Breast epithelium (tissue), 4 donors: ENCODE measurements around the gene CRELD2. TPM values are rescaled to one million over a fixed set of nuclear protein-coding genes. Genes with fewer than 3 reads are reported as not detected.

Experiments used
- DNase-seq, 2 donors: peaks; one replicate each; pipeline ENCODE4 v3.0.0-alpha.2; 2019; ENCODE audit warnings: low spot score in 2 of 2
- H3K27ac ChIP-seq, 2 donors: fragments of 200-600 bp; sonication (generic) in 1 of 2; one replicate each; pipeline ENCODE4 v1.5.1; 2016 to 2019; ENCODE audit warnings: mild to moderate bottlenecking in 1 of 2
- H3K27me3 ChIP-seq, 2 donors: fragments of 200-600 bp; sonication (generic) in 1 of 2; one replicate each; pipeline versions ENCODE4 v1.5.1 to v1.6.0; 2017 to 2019; ENCODE audit warnings: control low read depth in 1 of 2, mild to moderate bottlenecking in 1 of 2
- H3K36me3 ChIP-seq: fragments of 200-600 bp; one replicate; pipeline ENCODE4 v1.5.1; 2019
- H3K4me1 ChIP-seq, 2 donors: fragments of 200-600 bp; sonication (generic); one replicate each; pipeline ENCODE4 v1.5.1; 2016 to 2019; ENCODE audit warnings: control low read depth in 1 of 2
- H3K4me3 ChIP-seq, 3 donors: fragments of 200-600 bp; sonication (generic); 1 replicate in 2 of 3; 2 replicates in 1 of 3; pipeline ENCODE4 v1.5.1; 2016 to 2019; ENCODE audit warnings: mild to moderate bottlenecking in 3 of 3, moderate library complexity in 2 of 3
- H3K9me3 ChIP-seq, 2 donors: fragments of 200-600 bp; sonication (generic) in 1 of 2; one replicate each; pipeline ENCODE4 v1.5.1; 2016 to 2019; ENCODE audit warnings: control low read depth in 1 of 2
- POLR2A ChIP-seq: fragments of 450-650 bp; IDR thresholded peaks from one replicate; pipeline ENCODE4 v1.6.1; 2016; ENCODE audit warnings: antibody characterized with exemption, mild to moderate bottlenecking, moderate library complexity
- POLR2AphosphoS5 ChIP-seq, 3 donors: sonication (generic); formaldehyde crosslinking; IDR thresholded peaks; one replicate each; pipeline ENCODE4 v1.6.1; 2017; ENCODE audit warnings: antibody characterized with exemption in 3 of 3
- intact Hi-C: fragments of 100-400 bp; cut with DNase I; formaldehyde crosslinking; loops from one replicate; pipeline ENCODE4 v1.15.1; 2023; ENCODE audit warnings: low total_unique reads
- total RNA-seq, 3 donors: library from RNA; depleted of rRNA; stranded (reverse); fragments of >200 nt; gene quantifications; one replicate each; pipeline ENCODE4 v1.1.0, GENCODE V29; 2016
- TF ChIP-seq, protein P1 (sequence below), 3 donors: fragments of 450-650 bp; IDR thresholded peaks; one replicate each; pipeline ENCODE4 v1.5.1; 2016 to 2017; ENCODE audit warnings: antibody characterized with exemption in 3 of 3, mild to moderate bottlenecking in 3 of 3, moderate library complexity in 3 of 3

The CRELD2 gene
- total RNA-seq, 3 donors from 2014 or later = 20.6 to 59.3 (median 39.5) TPM

GRCh38 chr22:49923445-49923844, 5.0 kb downstream of the CRELD2 start:
- no peak overlapping the region for H3K27ac ChIP-seq
- H3K27me3 ChIP-seq = no peaks in the 10 kb centered on the region
- TF ChIP-seq POLR2AphosphoS5 (IDR thresholded peaks at IDR 0.05) (no peak), POLR2A (no peak)
- TF ChIP-seq, protein P1, sequence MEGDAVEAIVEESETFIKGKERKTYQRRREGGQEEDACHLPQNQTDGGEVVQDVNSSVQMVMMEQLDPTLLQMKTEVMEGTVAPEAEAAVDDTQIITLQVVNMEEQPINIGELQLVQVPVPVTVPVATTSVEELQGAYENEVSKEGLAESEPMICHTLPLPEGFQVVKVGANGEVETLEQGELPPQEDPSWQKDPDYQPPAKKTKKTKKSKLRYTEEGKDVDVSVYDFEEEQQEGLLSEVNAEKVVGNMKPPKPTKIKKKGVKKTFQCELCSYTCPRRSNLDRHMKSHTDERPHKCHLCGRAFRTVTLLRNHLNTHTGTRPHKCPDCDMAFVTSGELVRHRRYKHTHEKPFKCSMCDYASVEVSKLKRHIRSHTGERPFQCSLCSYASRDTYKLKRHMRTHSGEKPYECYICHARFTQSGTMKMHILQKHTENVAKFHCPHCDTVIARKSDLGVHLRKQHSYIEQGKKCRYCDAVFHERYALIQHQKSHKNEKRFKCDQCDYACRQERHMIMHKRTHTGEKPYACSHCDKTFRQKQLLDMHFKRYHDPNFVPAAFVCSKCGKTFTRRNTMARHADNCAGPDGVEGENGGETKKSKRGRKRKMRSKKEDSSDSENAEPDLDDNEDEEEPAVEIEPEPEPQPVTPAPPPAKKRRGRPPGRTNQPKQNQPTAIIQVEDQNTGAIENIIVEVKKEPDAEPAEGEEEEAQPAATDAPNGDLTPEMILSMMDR (IDR thresholded peaks at IDR 0.05) = no peak
- H3K4me1 ChIP-seq = peaks cover 5 to 6% of the 10 kb centered on the region in 2 donors
- no peaks in the 10 kb centered on the region for H3K9me3 ChIP-seq
- DNase-seq = no peak
- no peak overlapping the region for H3K4me3 ChIP-seq
- H3K36me3 ChIP-seq = no peaks in the 10 kb centered on the region
- intact Hi-C loops = no loop called here

DNA sequence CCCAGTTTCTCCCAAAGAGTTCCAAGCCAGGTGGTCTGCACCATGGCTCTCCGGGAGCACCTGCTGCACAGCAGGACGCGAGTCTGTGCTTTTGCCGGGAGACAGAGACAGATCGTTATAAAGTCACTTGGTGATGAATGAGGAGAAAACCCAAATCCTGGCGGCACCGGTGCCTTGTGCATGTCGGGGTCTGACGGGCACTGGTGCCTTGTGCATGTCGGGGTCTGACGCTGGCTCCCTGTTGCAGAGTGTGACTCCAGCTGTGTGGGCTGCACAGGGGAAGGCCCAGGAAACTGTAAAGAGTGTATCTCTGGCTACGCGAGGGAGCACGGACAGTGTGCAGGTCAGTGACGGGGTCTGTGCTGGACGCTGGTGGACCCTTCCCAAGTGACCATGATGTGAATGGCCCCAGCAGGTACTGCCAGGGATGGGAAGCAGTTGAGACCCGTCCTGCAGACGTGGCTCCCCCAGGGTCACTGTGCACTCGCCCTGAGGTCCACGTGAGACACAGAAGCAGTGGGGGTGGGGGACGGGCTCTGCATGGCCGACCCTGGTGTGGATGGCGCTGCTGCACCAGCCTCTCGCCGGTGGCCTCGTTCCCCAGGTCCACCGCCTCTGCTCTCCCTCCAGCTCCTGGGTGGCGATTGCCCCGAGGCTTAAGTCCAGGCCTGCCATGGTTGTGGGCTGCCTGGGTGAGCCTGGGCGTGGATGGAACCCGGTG, 5.8 kb downstream of the CRELD2 start:
- no peak for DNase-seq
- no peaks in the 10 kb centered on the region for H3K36me3 ChIP-seq
- intact Hi-C loops = no loop called here

GRCh38 chr22:49925525-49926128, 7.2 kb downstream of the CRELD2 start:
- no peak for TF ChIP-seq POLR2AphosphoS5 (IDR thresholded peaks at IDR 0.05)
- TF ChIP-seq, protein P1 (IDR thresholded peaks at IDR 0.05) = no peak
- TF ChIP-seq POLR2A = no peak
- no peak for DNase-seq
- Histone ChIP-seq H3K9me3 (no peaks in the 10 kb centered on the region), H3K36me3 (no peaks in the 10 kb centered on the region), H3K4me1 (peaks cover 0 to 7% of the 10 kb centered on the region in 2 donors), H3K27me3 (peaks cover 0 to 8% of the 10 kb centered on the region in 2 donors), H3K27ac (no peak overlapping the region), H3K4me3 (no peak overlapping the region)
- intact Hi-C loops = loop anchor here (5.0 kb wide), 1 partner anchor 107 kb away; no protein-coding TSS in a partner anchor

More for the DNA sequence above, 5.8 kb downstream of the CRELD2 start:
- Histone ChIP-seq H3K27ac (no peak overlapping the region), H3K9me3 (no peaks in the 10 kb centered on the region), H3K4me1 (peaks cover under 1 to 1% of the 10 kb centered on the region in 2 donors), H3K4me3 (no peak overlapping the region), H3K27me3 (peaks cover 0 to 7% of the 10 kb centered on the region in 2 donors)
- TF ChIP-seq, protein P1 (IDR thresholded peaks at IDR 0.05) = no peak
- TF ChIP-seq POLR2A (no peak), POLR2AphosphoS5 (IDR thresholded peaks at IDR 0.05) (no peak)

GRCh38 chr22:49926916-49927315, 8.5 kb downstream of the CRELD2 start:
- Histone ChIP-seq H3K9me3 (no peaks in the 10 kb centered on the region), H3K27me3 (peaks cover 0 to 8% of the 10 kb centered on the region in 2 donors), H3K4me1 (peaks cover 0 to 14% of the 10 kb centered on the region in 2 donors), H3K36me3 (no peaks in the 10 kb centered on the region), H3K27ac (no peak overlapping the region), H3K4me3 (no peak overlapping the region)
- TF ChIP-seq POLR2AphosphoS5 (IDR thresholded peaks at IDR 0.05) = no peak
- TF ChIP-seq, protein P1 (IDR thresholded peaks at IDR 0.05) = no peak
- no peak for TF ChIP-seq POLR2A
- intact Hi-C loops = loop anchor here (5.0 kb wide), 1 partner anchor 105 kb away; no protein-coding TSS in a partner anchor
- DNase-seq = no peak
